HG03095 (cell line): Measurements from ENCODE around the gene MC1R.
"Not testable (repeated sequence)": the region's sequence is repeated elsewhere in the genome, so short reads cannot be mapped to it uniquely, and the experiment has no call there.

Source experiments
- ATAC-seq: cut with Tn5 transposase; IDR thresholded peaks from one replicate; pipeline ENCODE4 v1.9.1; 2021; ENCODE audit warnings: moderate library complexity; ENCODE audit not compliant: unreplicated experiment

Gene MC1R

GRCh38 chr16:89913408-89914387 lies 5.0 kb upstream of the MC1R start:
- no peak for ATAC-seq

- ATAC-seq = not testable (repeated sequence)
Observed at GRCh38 chr16:89914642-89915285, 3.9 kb upstream of the MC1R start.

GRCh38 chr16:89915303-89916232 lies 3.1 kb upstream of the MC1R start:
- no peak for ATAC-seq

GRCh38 chr16:89917773-89918452 lies 749 bp upstream of the MC1R start:
- ATAC-seq = peak; percentile 58

GRCh38 chr16:89919535-89920406 lies 1.1 kb downstream of the MC1R start:
- no peak for ATAC-seq

GRCh38 chr16:89920723-89921122 lies 2.1 kb downstream of the MC1R start:
- ATAC-seq = no peak

- ATAC-seq = no peak
Observed at GRCh38 chr16:89921131-89921701, 2.6 kb downstream of the MC1R start.

- ATAC-seq = no peak
Observed at GRCh38 chr16:89921702-89922476, 3.2 kb downstream of the MC1R start.

GRCh38 chr16:89922477-89922883 lies 3.8 kb downstream of the MC1R start:
- no peak for ATAC-seq

- no peak for ATAC-seq
Observed at GRCh38 chr16:89922884-89923639, 4.4 kb downstream of the MC1R start, which contains the start of gene TUBB3. Gene TUBB3 (plus strand): TSS chr16:89923342. CDS start chr16:89923402, 60 bp downstream.

- no peak for ATAC-seq
Observed at GRCh38 chr16:89923640-89924296, 5.1 kb downstream of the MC1R start.

GRCh38 chr16:89924297-89924924 lies 5.7 kb downstream of the MC1R start:
- ATAC-seq = no peak

GRCh38 chr16:89924925-89925307 lies 6.3 kb downstream of the MC1R start:
- ATAC-seq = no peak

- ATAC-seq = no peak
Observed at GRCh38 chr16:89925596-89926079, 7.0 kb downstream of the MC1R start.

- no peak for ATAC-seq
Observed at GRCh38 chr16:89931305-89931896, 12.7 kb downstream of the MC1R start.

GRCh38 chr16:89931964-89932363 lies 13.3 kb downstream of the MC1R start:
- no peak for ATAC-seq
